8988T (cell line): ENCODE results near the gene PHLPP2.
"Not testable (repeated sequence)": the region's sequence is repeated elsewhere in the genome, so short reads cannot be mapped to it uniquely, and the experiment has no call there.

Experiments
- DNase-seq: peaks from one replicate; pipeline ENCODE4 v3.0.0; 2011

Gene PHLPP2

DNA sequence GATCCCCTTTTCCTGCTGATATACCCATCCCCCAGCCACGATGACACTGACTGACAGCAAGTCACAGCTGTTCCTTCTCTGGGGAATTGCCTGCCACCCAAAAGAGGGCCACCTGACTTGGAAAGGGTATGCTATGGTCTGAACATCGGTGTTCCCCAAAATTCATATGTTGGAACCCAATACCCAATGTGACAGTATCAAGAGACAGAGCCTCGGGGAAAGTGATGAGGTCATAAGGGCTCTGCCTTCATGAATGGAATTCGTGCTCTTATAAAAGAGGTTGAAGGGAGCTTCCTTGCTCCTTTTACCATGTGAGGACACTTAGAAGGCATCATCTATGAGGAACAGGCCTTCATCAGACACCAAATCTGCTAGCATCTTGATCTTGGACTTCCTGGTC lies 106.1 kb downstream of the PHLPP2 start:
- DNase-seq = no peak

- not testable (repeated sequence) for DNase-seq
Observed at GRCh38 chr16:71614956-71615355, 109.5 kb downstream of the PHLPP2 start.

DNA sequence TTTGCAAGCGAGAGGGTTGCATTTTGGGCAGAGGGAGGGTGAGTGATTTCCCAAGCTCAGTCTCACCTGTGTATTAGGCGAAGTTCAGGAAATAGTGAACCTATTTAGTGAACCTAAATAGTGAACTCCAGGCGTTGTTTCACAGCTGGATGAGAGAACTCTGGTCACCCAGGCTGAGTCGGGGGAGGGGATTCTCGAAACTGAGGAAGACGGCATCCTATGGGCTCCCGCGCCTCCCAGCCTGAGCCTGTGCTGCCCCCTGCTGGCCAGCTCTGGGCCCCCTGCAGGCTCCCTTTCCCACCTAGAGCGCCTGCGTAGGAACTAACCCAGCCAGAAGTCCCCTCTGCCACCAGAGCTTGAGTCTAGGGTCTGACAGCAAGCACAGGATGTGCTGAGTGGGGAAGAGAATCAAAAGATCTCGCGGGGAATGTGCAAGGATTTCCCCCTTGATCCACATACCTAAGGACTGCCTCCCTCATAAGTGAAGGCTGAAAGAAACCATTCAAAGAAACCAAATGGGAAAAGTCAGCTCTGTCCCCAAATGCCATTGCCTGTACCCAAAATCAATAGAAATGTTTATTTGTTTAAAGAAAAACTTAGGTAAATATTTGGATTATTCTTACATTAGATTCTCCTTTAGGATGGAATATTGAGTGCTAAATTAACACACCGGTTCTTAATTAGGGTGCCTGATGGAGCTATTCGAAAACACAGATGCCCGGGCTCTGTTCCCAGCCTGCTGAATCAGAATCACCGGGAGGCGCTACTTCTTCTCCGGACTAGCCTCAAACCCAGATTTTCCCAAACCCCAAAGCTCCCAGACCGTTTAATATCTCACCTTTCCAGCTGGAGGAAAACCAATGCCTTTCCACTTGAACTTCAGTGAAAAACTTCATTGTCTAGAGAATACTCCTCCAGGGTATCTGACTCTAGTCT lies 113.3 kb downstream of the PHLPP2 start:
- DNase-seq = peak; percentile 88

- no peak for DNase-seq
Observed at GRCh38 chr16:71610447-71610846, 114.1 kb downstream of the PHLPP2 start.

DNA sequence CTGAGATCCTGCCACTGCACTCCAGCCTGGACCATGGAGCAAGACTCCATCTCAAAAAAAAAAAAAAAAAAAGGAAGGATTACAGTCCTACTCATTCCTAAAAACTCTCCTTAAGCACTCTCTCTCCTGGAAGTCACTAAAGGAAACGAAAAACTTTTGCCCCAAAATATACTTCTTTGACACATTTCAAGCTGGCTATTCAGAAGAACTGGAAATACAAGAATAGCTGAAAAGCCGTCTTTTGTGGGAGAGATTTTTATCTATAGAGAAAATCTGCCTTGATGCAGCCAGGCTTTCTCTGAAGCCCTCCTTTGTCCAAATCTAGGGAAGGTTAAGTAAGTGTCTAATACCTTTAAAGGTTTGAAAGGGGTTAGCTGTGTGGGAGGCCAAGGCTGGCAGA lies 115.4 kb downstream of the PHLPP2 start:
- no peak for DNase-seq

DNA sequence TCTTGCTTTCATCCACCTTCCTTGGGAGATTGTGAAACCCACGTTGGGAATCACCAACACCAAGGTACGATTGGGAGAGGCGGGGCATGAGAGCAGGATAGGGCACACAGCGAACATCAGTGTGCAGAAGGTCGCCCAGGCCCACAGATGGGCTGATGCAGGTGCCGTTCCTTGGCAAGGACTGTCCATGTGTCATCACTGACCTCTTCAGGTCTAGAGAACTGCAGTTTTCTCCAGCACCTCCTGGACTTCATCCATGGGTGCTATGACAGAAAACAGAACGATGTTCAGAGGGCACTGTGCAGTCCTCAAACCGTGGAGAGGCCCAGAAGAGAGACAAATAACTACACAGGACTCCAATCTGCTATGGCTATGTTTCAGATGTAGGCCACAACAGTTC lies 123.7 kb downstream of the PHLPP2 start:
- no peak for DNase-seq

DNA sequence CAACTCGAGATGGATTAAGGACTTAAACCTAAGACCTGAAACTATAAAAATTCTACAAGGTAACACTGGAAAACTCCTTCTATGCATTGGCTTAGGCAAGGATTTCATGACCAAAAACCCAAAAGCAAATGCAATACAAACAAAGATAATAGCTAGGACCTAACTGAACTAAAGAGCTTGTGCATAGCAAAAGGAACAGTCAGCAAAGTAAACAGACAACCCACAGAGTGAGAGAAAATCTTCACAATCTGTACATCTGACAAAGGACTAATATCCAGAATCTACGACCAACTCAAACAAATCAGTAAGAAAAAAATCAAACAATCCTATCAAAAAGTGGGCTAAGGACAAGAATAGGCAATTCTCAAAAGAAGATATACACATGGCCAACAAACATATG lies 126.1 kb downstream of the PHLPP2 start:
- DNase-seq = not testable (repeated sequence)

DNA sequence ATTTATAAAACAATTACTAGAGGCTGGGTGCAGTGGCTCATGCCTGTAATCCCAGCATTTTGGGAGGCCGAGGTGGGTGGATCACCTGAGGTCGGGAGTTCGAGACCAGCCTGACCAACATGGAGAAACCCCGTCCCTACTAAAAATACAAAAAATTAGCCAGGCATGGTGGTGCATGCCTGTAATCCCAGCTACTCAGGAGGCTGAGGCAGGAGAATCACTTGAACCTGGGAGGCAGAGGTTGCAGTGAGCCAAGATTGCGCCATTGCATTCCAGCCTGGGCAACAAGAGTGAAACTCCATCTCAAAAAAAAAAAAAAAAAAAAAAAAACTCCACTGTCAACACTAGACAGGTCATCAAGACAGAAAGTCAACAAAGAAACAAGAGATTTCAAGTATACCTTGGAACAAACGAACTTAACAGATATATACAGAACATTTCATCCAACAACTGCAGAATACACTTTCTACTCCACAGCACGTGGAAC lies 129.1 kb downstream of the PHLPP2 start:
- DNase-seq = not testable (repeated sequence)
